DOHH2 (cell line): Measurements from ENCODE around the gene TCF3.
"Not testable (repeated sequence)": the region's sequence is repeated elsewhere in the genome, so short reads cannot be mapped to it uniquely, and the experiment has no call there.

Experiments
- H3F3A ChIP-seq: fragments of 200-600 bp; sonication (generic), shearing (Covaris generic); 2 replicates; pipeline ENCODE4 v1.6.0; 2016; ENCODE audit warnings: antibody characterized with exemption, mild to moderate bottlenecking; ENCODE audit not compliant: control insufficient read depth, insufficient read depth
- H3K27ac ChIP-seq: fragments of 200-600 bp; sonication (generic); 2 replicates; pipeline ENCODE4 v1.5.1; 2014; ENCODE audit warnings: low read depth, mild to moderate bottlenecking, low read length, moderate library complexity
- H3K27me3 ChIP-seq: fragments of 200-600 bp; sonication (generic); 2 replicates; pipeline ENCODE4 v1.6.1; 2014; ENCODE audit warnings: mild to moderate bottlenecking, low read length, mixed read lengths; ENCODE audit not compliant: control insufficient read depth
- H3K36me3 ChIP-seq: fragments of 200-600 bp; sonication (generic); 2 replicates; pipeline ENCODE4 v1.6.1; 2014; ENCODE audit warnings: mild to moderate bottlenecking, low read length, moderate library complexity, mixed read lengths; ENCODE audit not compliant: control insufficient read depth
- H3K4me1 ChIP-seq: fragments of 200-600 bp; sonication (generic); 2 replicates; pipeline ENCODE4 v1.6.1; 2014; ENCODE audit warnings: mild to moderate bottlenecking, low read length, mixed read lengths; ENCODE audit not compliant: control insufficient read depth
- H3K4me2 ChIP-seq: fragments of 200-600 bp; sonication (generic); 2 replicates; pipeline ENCODE4 v1.6.0; 2014; ENCODE audit warnings: mild to moderate bottlenecking, low read length, moderate library complexity
- H3K4me3 ChIP-seq: fragments of 200-600 bp; sonication (generic); 2 replicates; pipeline ENCODE4 v1.5.1; 2014; ENCODE audit warnings: mild to moderate bottlenecking, low read length, mixed read lengths
- H3K79me2 ChIP-seq: fragments of 200-600 bp; sonication (generic); 2 replicates; pipeline ENCODE4 v1.6.1; 2014; ENCODE audit warnings: mild to moderate bottlenecking, low read length, mixed read lengths; ENCODE audit not compliant: control insufficient read depth
- H3K9me2 ChIP-seq: fragments of 200-600 bp; sonication (generic); replicated peaks from 2 replicates; pipeline ENCODE4 v1.6.1; 2014; ENCODE audit warnings: mild to moderate bottlenecking, low read length, mixed read lengths; ENCODE audit not compliant: control insufficient read depth
- H3K9me3 ChIP-seq: fragments of 200-600 bp; sonication (generic); 2 replicates; pipeline ENCODE4 v1.6.1; 2014; ENCODE audit warnings: antibody characterized with exemption, low read length, mixed read lengths; ENCODE audit not compliant: control insufficient read depth, insufficient read depth
- H4K20me1 ChIP-seq: fragments of 200-600 bp; sonication (generic); 2 replicates; pipeline ENCODE4 v1.6.0; 2014; ENCODE audit warnings: low read depth, mild to moderate bottlenecking, antibody characterized with exemption, low read length, moderate library complexity; ENCODE audit not compliant: control insufficient read depth, insufficient read depth
- EZH2phosphoT487 ChIP-seq: fragments of 200-600 bp; sonication (generic); IDR thresholded peaks from 2 replicates; pipeline ENCODE4 v1.6.1; 2017; ENCODE audit warnings: borderline replicate concordance, mild to moderate bottlenecking, antibody characterized with exemption, low read length, moderate library complexity, mixed read lengths
- TF ChIP-seq, protein P1 (sequence below): fragments of 200-600 bp; sonication (generic); IDR thresholded peaks from one replicate; pipeline ENCODE4 v1.5.1; 2014; ENCODE audit warnings: antibody characterized with exemption, mild to moderate bottlenecking, low read depth, low read length; ENCODE audit not compliant: poor library complexity, severe bottlenecking

The TCF3 gene

GRCh38 chr19:1690699-1691307 is 38.4 kb upstream of the TCF3 start:
- Histone ChIP-seq H3K4me3 (no peak overlapping the region), H3K27ac (no peak overlapping the region), H3K79me2 (no peaks in the 10 kb centered on the region), H3K9me2 (no peaks in the 10 kb centered on the region), H3K27me3 (peaks cover 6% of the 10 kb centered on the region; the same call in 1 of the 2 replicates), H3K9me3 (no peaks in the 10 kb centered on the region), H3K36me3 (no peaks in the 10 kb centered on the region), H3K4me1 (0 out of 2 replicates have a peak, but pooled peaks cover 2% of the 10 kb centered on the region), H3F3A (no peaks in the 10 kb centered on the region), H4K20me1 (no peaks in the 10 kb centered on the region), H3K4me2 (no peak overlapping the region)
- no peak for TF ChIP-seq EZH2phosphoT487
- TF ChIP-seq, protein P1, sequence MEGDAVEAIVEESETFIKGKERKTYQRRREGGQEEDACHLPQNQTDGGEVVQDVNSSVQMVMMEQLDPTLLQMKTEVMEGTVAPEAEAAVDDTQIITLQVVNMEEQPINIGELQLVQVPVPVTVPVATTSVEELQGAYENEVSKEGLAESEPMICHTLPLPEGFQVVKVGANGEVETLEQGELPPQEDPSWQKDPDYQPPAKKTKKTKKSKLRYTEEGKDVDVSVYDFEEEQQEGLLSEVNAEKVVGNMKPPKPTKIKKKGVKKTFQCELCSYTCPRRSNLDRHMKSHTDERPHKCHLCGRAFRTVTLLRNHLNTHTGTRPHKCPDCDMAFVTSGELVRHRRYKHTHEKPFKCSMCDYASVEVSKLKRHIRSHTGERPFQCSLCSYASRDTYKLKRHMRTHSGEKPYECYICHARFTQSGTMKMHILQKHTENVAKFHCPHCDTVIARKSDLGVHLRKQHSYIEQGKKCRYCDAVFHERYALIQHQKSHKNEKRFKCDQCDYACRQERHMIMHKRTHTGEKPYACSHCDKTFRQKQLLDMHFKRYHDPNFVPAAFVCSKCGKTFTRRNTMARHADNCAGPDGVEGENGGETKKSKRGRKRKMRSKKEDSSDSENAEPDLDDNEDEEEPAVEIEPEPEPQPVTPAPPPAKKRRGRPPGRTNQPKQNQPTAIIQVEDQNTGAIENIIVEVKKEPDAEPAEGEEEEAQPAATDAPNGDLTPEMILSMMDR, result no peak

GRCh38 chr19:1685785-1686184 is 33.4 kb upstream of the TCF3 start:
- not testable (repeated sequence) for H3K4me1 ChIP-seq, H3K27ac ChIP-seq, H3K9me3 ChIP-seq, H3K4me2 ChIP-seq, H3K27me3 ChIP-seq, H3F3A ChIP-seq, H3K36me3 ChIP-seq, H3K4me3 ChIP-seq, H3K79me2 ChIP-seq, H3K9me2 ChIP-seq, H4K20me1 ChIP-seq

DNA sequence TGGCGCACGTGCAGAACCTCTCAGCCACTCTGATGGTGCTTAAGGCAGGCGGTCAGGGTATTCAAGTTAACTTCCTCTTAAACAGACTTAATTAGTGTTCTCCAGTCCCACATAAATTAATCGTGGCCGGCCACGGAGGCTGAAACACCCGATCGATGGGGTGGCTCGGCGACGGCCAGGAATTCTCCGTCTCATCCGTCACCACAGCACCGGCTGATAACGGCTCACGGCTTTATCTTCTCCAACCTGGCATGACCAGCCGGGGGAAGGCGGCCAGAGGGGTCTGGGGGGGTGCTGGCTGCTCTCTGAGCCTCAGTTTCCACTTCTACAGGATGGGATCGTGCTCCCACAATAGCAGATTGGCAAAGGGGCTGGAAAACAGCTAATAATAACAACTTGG is 32.6 kb upstream of the TCF3 start:
- Histone ChIP-seq H3K36me3 (no peaks in the 10 kb centered on the region), H3F3A (no peaks in the 10 kb centered on the region), H3K9me3 (no peaks in the 10 kb centered on the region), H3K4me1 (no peaks in the 10 kb centered on the region), H3K79me2 (no peaks in the 10 kb centered on the region), H3K4me2 (no peak overlapping the region), H3K9me2 (no peaks in the 10 kb centered on the region), H3K27ac (no peak overlapping the region), H3K27me3 (peaks cover 8% of the 10 kb centered on the region), H3K4me3 (no peak overlapping the region), H4K20me1 (no peaks in the 10 kb centered on the region)
- TF ChIP-seq, protein P1, result no peak

DNA sequence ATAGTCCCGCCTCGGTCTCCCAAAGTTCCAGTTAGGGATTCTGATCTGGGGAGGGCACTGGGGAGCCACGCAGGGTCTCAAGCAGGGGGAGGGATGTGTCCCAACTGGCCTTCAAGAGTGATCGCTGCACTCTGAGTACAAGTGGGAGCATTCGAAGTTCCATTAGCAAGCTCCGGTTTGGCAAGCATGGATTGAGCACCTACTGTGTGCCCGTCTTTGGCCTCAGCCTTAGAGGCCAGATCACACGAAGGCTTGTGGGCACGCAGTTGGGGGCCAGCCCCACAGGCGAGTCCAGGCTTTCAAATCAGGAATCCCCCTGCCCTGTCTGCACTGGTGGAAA is 32.1 kb upstream of the TCF3 start:
- Histone ChIP-seq H3K27me3 (peaks cover 8% of the 10 kb centered on the region), H3F3A (no peaks in the 10 kb centered on the region), H3K79me2 (no peaks in the 10 kb centered on the region), H3K4me1 (no peaks in the 10 kb centered on the region), H4K20me1 (no peaks in the 10 kb centered on the region), H3K36me3 (no peaks in the 10 kb centered on the region), H3K4me2 (no peak overlapping the region), H3K9me2 (no peaks in the 10 kb centered on the region), H3K9me3 (no peaks in the 10 kb centered on the region), H3K27ac (no peak overlapping the region), H3K4me3 (no peak overlapping the region)
- TF ChIP-seq, protein P1, result no peak
- TF ChIP-seq EZH2phosphoT487, result no peak
